HepG2 (cell line): ENCODE data around the gene ECHS1. TPM values are rescaled to one million over a fixed set of nuclear protein-coding genes. Genes with fewer than 3 reads are reported as not detected.
A peak's percentile ranks its signal among the peaks of the same experiment; 100 is the strongest.

Experiments used
- HOXD1 ChIP-seq: sonication (generic); formaldehyde crosslinking; IDR thresholded peaks from 2 replicates; pipeline ENCODE4 v1.5.0; 2020; ENCODE audit warnings: missing genetic modification reagents
- IRF2 ChIP-seq: IDR thresholded peaks from 2 replicates; pipeline ENCODE4 v1.6.1; 2018; ENCODE audit warnings: missing genetic modification reagents, missing compliant biosample characterization
- ISL2 ChIP-seq: sonication (generic); formaldehyde crosslinking; IDR thresholded peaks from 2 replicates; pipeline ENCODE4 v1.5.0; 2020; ENCODE audit warnings: missing genetic modification reagents
- KAT8 ChIP-seq: IDR thresholded peaks from 2 replicates; pipeline ENCODE4 v1.6.1; 2016; ENCODE audit warnings: missing genetic modification reagents, missing compliant biosample characterization
- RFX1 ChIP-seq: fragments of 450-650 bp; IDR thresholded peaks from 2 replicates; pipeline ENCODE4 v1.6.1; 2017
- RFX3 ChIP-seq: IDR thresholded peaks from 2 replicates; pipeline ENCODE4 v1.6.1; 2016; ENCODE audit warnings: missing biosample characterization, missing genetic modification reagents
- SMC3 ChIP-seq: IDR thresholded peaks from 2 replicates; pipeline ENCODE4 v1.6.1; 2011; ENCODE audit warnings: low read length, improper control_type of control experiment
- SNAPC4 ChIP-seq: sonication (generic); formaldehyde crosslinking; IDR thresholded peaks from 2 replicates; pipeline ENCODE4 v1.4.0; 2020; ENCODE audit warnings: mild to moderate bottlenecking, missing genetic modification reagents
- TBX2 ChIP-seq: sonication (generic); formaldehyde crosslinking; IDR thresholded peaks from 2 replicates; pipeline ENCODE4 v1.5.0; 2020; ENCODE audit warnings: missing genetic modification reagents, mild to moderate bottlenecking, borderline replicate concordance
- ZBTB38 ChIP-seq: sonication (generic); formaldehyde crosslinking; IDR thresholded peaks from 2 replicates; pipeline ENCODE4 v1.5.1; 2020; ENCODE audit warnings: mild to moderate bottlenecking, missing genetic modification reagents
- ZNF326 ChIP-seq: sonication (generic); formaldehyde crosslinking; IDR thresholded peaks from 2 replicates; pipeline ENCODE4 v1.4.0; 2020; ENCODE audit warnings: missing genetic modification reagents, borderline replicate concordance
- ZNF562 ChIP-seq: sonication (generic); formaldehyde crosslinking; IDR thresholded peaks from 2 replicates; pipeline ENCODE4 v1.8.0; 2022; ENCODE audit warnings: missing genetic modification reagents, borderline replicate concordance
- ZNF577 ChIP-seq: sonication (generic); formaldehyde crosslinking; IDR thresholded peaks from 2 replicates; pipeline ENCODE4 v1.4.0; 2020; ENCODE audit warnings: mild to moderate bottlenecking, low read depth, missing genetic modification reagents, borderline replicate concordance
- ZNF589 ChIP-seq: sonication (generic); formaldehyde crosslinking; conservative IDR thresholded peaks from 2 replicates; pipeline ENCODE4 v1.8.0; 2022; ENCODE audit warnings: mild to moderate bottlenecking, moderate library complexity, missing genetic modification reagents
- ZNF749 ChIP-seq: sonication (generic); formaldehyde crosslinking; IDR thresholded peaks from 2 replicates; pipeline ENCODE4 v1.8.0; 2022; ENCODE audit warnings: mild to moderate bottlenecking, missing genetic modification reagents, moderate library complexity, borderline replicate concordance
- polyA plus RNA-seq, 8 experiments: library from polyadenylated mRNA; depleted of rRNA in 3 of 8; stranded (reverse) in 7 of 8; unstranded in 1 of 8; fragments of >200 nt; fragmentation: Illumina TruSeq in 4 of 8; extraction: Trizol in 4 of 8; gene quantifications; 2 replicates each; pipeline versions ENCODE4 v1.2.1 to v1.2.3, GENCODE V29; 2011 to 2016; ENCODE audit warnings: low read depth in 4 of 8, missing spikeins in 1 of 8, mixed read lengths in 1 of 8; ENCODE audit not compliant: insufficient read depth in 1 of 8
- total RNA-seq, 5 experiments: library from RNA; depleted of rRNA; stranded (reverse); fragments of >200 nt; fragmentation: Illumina TruSeq; extraction: Trizol; gene quantifications; 2 replicates each; pipeline ENCODE4 v1.2.3, GENCODE V29; 2016; ENCODE audit warnings: low read depth in 1 of 5
- TF ChIP-seq, protein P1 (sequence below): sonication (generic); formaldehyde crosslinking; conservative IDR thresholded peaks from 2 replicates; pipeline ENCODE4 v1.8.0; 2022; ENCODE audit warnings: low read depth, missing genetic modification reagents
- TF ChIP-seq, protein P2 (sequence below): sonication (generic); formaldehyde crosslinking; IDR thresholded peaks from 2 replicates; pipeline ENCODE4 v1.5.0; 2020; ENCODE audit warnings: missing genetic modification reagents
- TF ChIP-seq, protein P3 (sequence below): sonication (generic); formaldehyde crosslinking; IDR thresholded peaks from 2 replicates; pipeline ENCODE4 v1.4.0; 2020; ENCODE audit warnings: missing genetic modification reagents

The ECHS1 gene
- total and polyA plus RNA-seq, 2 of the 13 experiments (the other 11 are each of a cell fraction or from before 2014, with no cell fraction given): 32.7 to 195 TPM

DNA sequence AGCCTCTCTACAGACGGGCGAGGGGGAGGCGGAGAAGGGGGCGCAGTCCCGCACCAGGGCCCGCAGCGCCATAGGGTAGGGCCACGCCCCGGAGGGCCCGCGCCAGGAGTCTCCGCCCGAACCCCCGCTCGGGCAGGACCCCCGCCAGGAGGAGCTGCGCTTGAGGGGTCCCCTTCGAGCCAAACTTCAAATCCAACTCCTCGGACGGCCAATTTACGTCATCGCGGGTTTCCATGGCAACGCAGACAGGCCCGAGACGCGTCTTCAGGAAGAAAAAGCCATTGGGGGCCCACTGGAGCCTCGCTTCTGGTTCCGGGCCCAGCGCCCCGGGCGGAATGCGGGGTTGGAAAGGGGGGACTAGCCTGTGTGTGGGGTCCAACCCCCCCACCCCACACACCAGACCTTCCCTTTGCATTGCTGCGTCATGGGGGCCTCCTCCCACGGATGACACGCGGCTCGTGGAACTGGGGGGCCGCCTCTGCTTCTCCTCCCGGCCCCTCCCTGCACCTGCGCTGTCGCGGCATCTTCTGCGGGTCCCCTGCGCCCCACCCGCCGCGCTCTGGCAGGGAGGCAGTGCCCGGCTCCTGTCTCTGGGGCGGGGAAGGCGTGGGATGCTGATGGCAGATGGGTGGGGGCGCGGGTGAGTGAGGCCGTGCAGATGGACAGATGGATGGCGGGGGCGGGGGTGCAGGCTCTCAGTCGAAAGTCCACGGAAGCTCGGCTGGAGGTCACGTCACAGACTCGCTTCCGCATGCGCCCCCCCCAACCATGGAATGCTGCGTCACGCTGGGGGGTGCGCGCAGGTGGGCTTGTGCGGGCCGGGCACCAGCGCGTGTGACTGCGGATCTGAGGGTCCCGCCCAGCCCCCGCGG is 37.7 kb downstream of the ECHS1 start (continued):
- TF ChIP-seq SNAPC4 (CRISPR knock-in tag) (no peak), ZNF749 (CRISPR knock-in tag) (no peak), KAT8 (CRISPR knock-in tag) (no peak), ISL2 (CRISPR knock-in tag) (no peak), ZNF589 (CRISPR knock-in tag) (no peak), ZBTB38 (no peak), RFX3 (CRISPR knock-in tag) (peak; percentile 75), ZNF562 (CRISPR knock-in tag) (no peak), TBX2 (0 out of 2 replicates have a peak, but pooled peaks have one; percentile 11), RFX1 (peak; percentile 57), HOXD1 (CRISPR knock-in tag) (no peak), ZNF577 (CRISPR knock-in tag) (no peak), SMC3 (no peak), ZNF326 (CRISPR knock-in tag) (no peak), IRF2 (CRISPR knock-in tag) (no peak)
- TF ChIP-seq, protein P1, sequence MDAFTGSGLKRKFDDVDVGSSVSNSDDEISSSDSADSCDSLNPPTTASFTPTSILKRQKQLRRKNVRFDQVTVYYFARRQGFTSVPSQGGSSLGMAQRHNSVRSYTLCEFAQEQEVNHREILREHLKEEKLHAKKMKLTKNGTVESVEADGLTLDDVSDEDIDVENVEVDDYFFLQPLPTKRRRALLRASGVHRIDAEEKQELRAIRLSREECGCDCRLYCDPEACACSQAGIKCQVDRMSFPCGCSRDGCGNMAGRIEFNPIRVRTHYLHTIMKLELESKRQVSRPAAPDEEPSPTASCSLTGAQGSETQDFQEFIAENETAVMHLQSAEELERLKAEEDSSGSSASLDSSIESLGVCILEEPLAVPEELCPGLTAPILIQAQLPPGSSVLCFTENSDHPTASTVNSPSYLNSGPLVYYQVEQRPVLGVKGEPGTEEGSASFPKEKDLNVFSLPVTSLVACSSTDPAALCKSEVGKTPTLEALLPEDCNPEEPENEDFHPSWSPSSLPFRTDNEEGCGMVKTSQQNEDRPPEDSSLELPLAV (CRISPR knock-in tag): no peak
- TF ChIP-seq, protein P2, sequence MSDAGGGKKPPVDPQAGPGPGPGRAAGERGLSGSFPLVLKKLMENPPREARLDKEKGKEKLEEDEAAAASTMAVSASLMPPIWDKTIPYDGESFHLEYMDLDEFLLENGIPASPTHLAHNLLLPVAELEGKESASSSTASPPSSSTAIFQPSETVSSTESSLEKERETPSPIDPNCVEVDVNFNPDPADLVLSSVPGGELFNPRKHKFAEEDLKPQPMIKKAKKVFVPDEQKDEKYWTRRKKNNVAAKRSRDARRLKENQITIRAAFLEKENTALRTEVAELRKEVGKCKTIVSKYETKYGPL (CRISPR knock-in tag): no peak
- TF ChIP-seq, protein P3, sequence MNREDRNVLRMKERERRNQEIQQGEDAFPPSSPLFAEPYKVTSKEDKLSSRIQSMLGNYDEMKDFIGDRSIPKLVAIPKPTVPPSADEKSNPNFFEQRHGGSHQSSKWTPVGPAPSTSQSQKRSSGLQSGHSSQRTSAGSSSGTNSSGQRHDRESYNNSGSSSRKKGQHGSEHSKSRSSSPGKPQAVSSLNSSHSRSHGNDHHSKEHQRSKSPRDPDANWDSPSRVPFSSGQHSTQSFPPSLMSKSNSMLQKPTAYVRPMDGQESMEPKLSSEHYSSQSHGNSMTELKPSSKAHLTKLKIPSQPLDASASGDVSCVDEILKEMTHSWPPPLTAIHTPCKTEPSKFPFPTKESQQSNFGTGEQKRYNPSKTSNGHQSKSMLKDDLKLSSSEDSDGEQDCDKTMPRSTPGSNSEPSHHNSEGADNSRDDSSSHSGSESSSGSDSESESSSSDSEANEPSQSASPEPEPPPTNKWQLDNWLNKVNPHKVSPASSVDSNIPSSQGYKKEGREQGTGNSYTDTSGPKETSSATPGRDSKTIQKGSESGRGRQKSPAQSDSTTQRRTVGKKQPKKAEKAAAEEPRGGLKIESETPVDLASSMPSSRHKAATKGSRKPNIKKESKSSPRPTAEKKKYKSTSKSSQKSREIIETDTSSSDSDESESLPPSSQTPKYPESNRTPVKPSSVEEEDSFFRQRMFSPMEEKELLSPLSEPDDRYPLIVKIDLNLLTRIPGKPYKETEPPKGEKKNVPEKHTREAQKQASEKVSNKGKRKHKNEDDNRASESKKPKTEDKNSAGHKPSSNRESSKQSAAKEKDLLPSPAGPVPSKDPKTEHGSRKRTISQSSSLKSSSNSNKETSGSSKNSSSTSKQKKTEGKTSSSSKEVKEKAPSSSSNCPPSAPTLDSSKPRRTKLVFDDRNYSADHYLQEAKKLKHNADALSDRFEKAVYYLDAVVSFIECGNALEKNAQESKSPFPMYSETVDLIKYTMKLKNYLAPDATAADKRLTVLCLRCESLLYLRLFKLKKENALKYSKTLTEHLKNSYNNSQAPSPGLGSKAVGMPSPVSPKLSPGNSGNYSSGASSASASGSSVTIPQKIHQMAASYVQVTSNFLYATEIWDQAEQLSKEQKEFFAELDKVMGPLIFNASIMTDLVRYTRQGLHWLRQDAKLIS: no peak
